Measurements from ENCODE around the gene ARHGEF16.

GRCh38 chr1:3429320-3429719 is 25.1 kb upstream of the ARHGEF16 start:
- TF ChIP-seq CTCF (IDR thresholded peaks at IDR 0.05) (no peak), POLR2AphosphoS5 (IDR thresholded peaks at IDR 0.05) (no peak), POLR2A (IDR thresholded peaks at IDR 0.05) (no peak)

Data from breast epithelium (tissue), 3 donors.